GM12878 (cell line): ENCODE measurements around the gene MRGPRF. TPM values are rescaled to one million over a fixed set of nuclear protein-coding genes. Genes with fewer than 3 reads are reported as not detected.

ENCODE experiments used
- ATAC-seq: fragments of 200-7000 bp; cut with Tn5 transposase; 3 replicates; pipeline ENCODE4 v1.9.1; 2020; ENCODE audit warnings: mild to moderate bottlenecking, moderate library complexity
- BruUV-seq: library from RNA; stranded (reverse); fragments of 400-500 nt; replicated peaks from 2 replicates; lab custom pipeline; 2021; lab: Mats Ljungman, UMichigan
- CTCF ChIA-PET: fragments of 300-600 bp; sonication (Branson Sonifier 250); formaldehyde crosslinking; extraction: SDS; loops from one replicate; lab custom pipeline; 2021; ENCODE audit warnings: inconsistent platforms; lab: Yijun Ruan, JAX
- POLR2A ChIA-PET: fragments of 350-600 bp; formaldehyde crosslinking; extraction: SDS; loops from one replicate; lab custom pipeline; 2021; ENCODE audit warnings: inconsistent platforms; lab: Charles Lee
- RAD21 ChIA-PET: fragments of 300-600 bp; sonication (Branson Sonifier 250); formaldehyde crosslinking; loops from one replicate; lab custom pipeline; 2023; ENCODE audit warnings: antibody characterized with exemption; ENCODE audit not compliant: unreplicated experiment; lab: Charles Lee
- SMC1A ChIA-PET: fragments of 300-600 bp; sonication (Branson Sonifier 250); formaldehyde crosslinking; loops from one replicate; lab custom pipeline; 2023; ENCODE audit not compliant: unreplicated experiment, uncharacterized antibody; lab: Charles Lee
- DNase-seq: peaks from one replicate; pipeline ENCODE4 v3.0.0-alpha.2; 2011; ENCODE audit warnings: low read depth, low spot score
- FAIRE-seq: peaks from 3 replicates; lab custom pipeline; 2011; peaks lifted over from hg19 to GRCh38; lab: Jason Lieb, UNC
- H2AFZ ChIP-seq: 2 replicates; pipeline ENCODE4 v1.6.0; 2011; ENCODE audit warnings: low read depth, low read length, control low read depth; ENCODE audit not compliant: control insufficient read depth
- H3K27ac ChIP-seq: 2 replicates; pipeline ENCODE4 v1.5.1; 2011; ENCODE audit warnings: control low read depth; ENCODE audit not compliant: control insufficient read depth, insufficient read depth
- H3K27me3 ChIP-seq, 2 experiments: replicated peaks in 1 of 2; 2 replicates each; pipeline versions ENCODE4 v1.6.0 to v1.6.1; 2011; ENCODE audit warnings: low read length in 1 of 2; ENCODE audit not compliant: control insufficient read depth in 2 of 2, insufficient read depth in 2 of 2
- H3K36me3 ChIP-seq, 2 experiments: 2 replicates each; pipeline ENCODE4 v1.5.1; 2011; ENCODE audit warnings: low read length in 1 of 2; ENCODE audit not compliant: control insufficient read depth in 2 of 2, insufficient read depth in 2 of 2
- H3K4me1 ChIP-seq: 2 replicates; pipeline ENCODE4 v1.6.1; 2011; ENCODE audit warnings: mild to moderate bottlenecking, low read length, moderate library complexity, mixed read lengths; ENCODE audit not compliant: control insufficient read depth, insufficient read depth
- H3K4me2 ChIP-seq: 2 replicates; pipeline ENCODE4 v1.6.0; 2011; ENCODE audit warnings: control low read depth; ENCODE audit not compliant: control insufficient read depth, insufficient read depth
- H3K4me3 ChIP-seq: fragments of 200-600 bp; sonication (generic); 2 replicates; pipeline ENCODE4 v1.5.1; 2016
- H3K79me2 ChIP-seq: 2 replicates; pipeline ENCODE4 v1.6.0; 2011; ENCODE audit warnings: low read length; ENCODE audit not compliant: control insufficient read depth, insufficient read depth
- H3K9ac ChIP-seq: 2 replicates; pipeline ENCODE4 v1.8.0; 2011; ENCODE audit warnings: low read length, control low read depth, mixed read lengths; ENCODE audit not compliant: control insufficient read depth, insufficient read depth
- H3K9me3 ChIP-seq: replicated peaks from 3 replicates; pipeline ENCODE4 v1.5.1; 2011; ENCODE audit warnings: mild to moderate bottlenecking, low read length; ENCODE audit not compliant: control insufficient read depth, insufficient read depth
- H4K20me1 ChIP-seq: 2 replicates; pipeline ENCODE4 v1.6.0; 2011; ENCODE audit not compliant: control insufficient read depth, insufficient read depth
- BRCA1 ChIP-seq: IDR thresholded peaks from 2 replicates; pipeline ENCODE4 v1.6.1; 2011; ENCODE audit warnings: low read depth, low read length, improper control_type of control experiment
- CHD4 ChIP-seq: fragments of 200-600 bp; sonication (generic); IDR thresholded peaks from 2 replicates; pipeline ENCODE4 v1.6.1; 2016; ENCODE audit warnings: mild to moderate bottlenecking
- CREB1 ChIP-seq: IDR thresholded peaks from 2 replicates; pipeline ENCODE4 v1.6.1; 2012; ENCODE audit warnings: low read depth, mild to moderate bottlenecking, inconsistent platforms
- E2F8 ChIP-seq: fragments of 450-650 bp; IDR thresholded peaks from 2 replicates; pipeline ENCODE4 v1.6.1; 2018; ENCODE audit warnings: mild to moderate bottlenecking, low read depth, moderate library complexity; ENCODE audit not compliant: partially characterized antibody
- FOXK2 ChIP-seq: fragments of 450-650 bp; IDR thresholded peaks from 2 replicates; pipeline ENCODE4 v1.6.1; 2017; ENCODE audit warnings: mild to moderate bottlenecking, moderate library complexity
- GABPA ChIP-seq: IDR thresholded peaks from 2 replicates; pipeline ENCODE4 v1.6.1; 2014; ENCODE audit warnings: antibody characterized with exemption, low read depth, mild to moderate bottlenecking, inconsistent platforms
- JUNB ChIP-seq: IDR thresholded peaks from 2 replicates; pipeline ENCODE4 v1.6.1; 2016; ENCODE audit warnings: antibody characterized with exemption, mild to moderate bottlenecking
- MLLT1 ChIP-seq: fragments of 450-650 bp; IDR thresholded peaks from 2 replicates; pipeline ENCODE4 v1.6.1; 2016; ENCODE audit warnings: mild to moderate bottlenecking
- PAX5 ChIP-seq: IDR thresholded peaks from 2 replicates; pipeline ENCODE4 v1.6.1; 2011; ENCODE audit warnings: low read depth, low read length, borderline replicate concordance
- SMARCA5 ChIP-seq: fragments of 450-650 bp; IDR thresholded peaks from 2 replicates; pipeline ENCODE4 v1.6.1; 2017; ENCODE audit warnings: mild to moderate bottlenecking
- SREBF1 ChIP-seq: IDR thresholded peaks from 2 replicates; pipeline ENCODE4 v1.6.1; 2012; ENCODE audit warnings: mild to moderate bottlenecking, low read length
- STAT3 ChIP-seq: IDR thresholded peaks from 2 replicates; pipeline ENCODE4 v1.6.1; 2011; ENCODE audit warnings: low read depth, low read length, improper control_type of control experiment
- USF2 ChIP-seq: IDR thresholded peaks from 2 replicates; pipeline ENCODE4 v1.6.1; 2011; ENCODE audit warnings: low read depth, low read length, improper control_type of control experiment, borderline replicate concordance
- ZBTB33 ChIP-seq: fragments of 450-650 bp; IDR thresholded peaks from 2 replicates; pipeline ENCODE4 v1.6.1; 2017; ENCODE audit warnings: mild to moderate bottlenecking
- ZZZ3 ChIP-seq: IDR thresholded peaks from 2 replicates; pipeline ENCODE4 v1.6.1; 2011; ENCODE audit warnings: low read depth; ENCODE audit not compliant: control insufficient read depth, insufficient read length
- WGBS: methylation state at CpG from one replicate; pipeline ENCODE4 v1.1.6; 2016; ENCODE audit warnings: low lambda C conversion rate; ENCODE audit not compliant: insufficient replicate concordance, insufficient coverage; ENCODE audit errors: missing lambda C conversion rate; 5-methylcytosine and 5-hydroxymethylcytosine counted together
- in situ Hi-C: fragments of 300-500 bp; cut with MboI; formaldehyde crosslinking; loops from 9 replicates; pipeline ENCODE4 v1.14.3; 2018; ENCODE audit warnings: mixed read lengths
- intact Hi-C: fragments of 100-400 bp; cut with micrococcal nuclease; formaldehyde crosslinking; loops from one replicate; pipeline ENCODE4 v1.14.2; 2022; ENCODE audit not compliant: unreplicated experiment
- polyA plus RNA-seq, 11 experiments: library from polyadenylated mRNA; depleted of rRNA in 4 of 11; unstranded in 6 of 11; stranded (reverse) in 5 of 11; fragments of >200 nt; fragmentation: Nextera tagmentation in 4 of 11; fragmentation: Illumina TruSeq in 1 of 11; extraction: Ambion mirVana in 4 of 11; extraction: Trizol in 1 of 11; gene quantifications; 1 replicate in 1 of 11; 2 replicates in 10 of 11; pipeline versions ENCODE4 v1.2.1 to v1.2.3, GENCODE V29; 2011 to 2016; ENCODE audit warnings: inconsistent platforms in 2 of 11, missing spikeins in 2 of 11, low read depth in 1 of 11
- total RNA-seq, 4 experiments: library from RNA; depleted of rRNA in 3 of 4; stranded (reverse); fragments of >200 nt in 3 of 4; fragmentation: Illumina TruSeq in 1 of 4; extraction: Trizol in 1 of 4; gene quantifications; 2 replicates each; pipeline versions ENCODE4 v1.2.1 to v1.2.3, GENCODE V29; 2013 to 2021

MRGPRF gene
- total and polyA plus RNA-seq, 10 of the 15 experiments (the other 5 are each of a cell fraction or from before 2014, with no cell fraction given), result not detected

GRCh38 chr11:69037544-69037943 lies 24.5 kb upstream of the MRGPRF start (continued):
- no peak for TF ChIP-seq SMARCA5
- TF ChIP-seq JUNB, result no peak
- no peak for TF ChIP-seq ZBTB33
- TF ChIP-seq PAX5, result no peak
- no peak for TF ChIP-seq BRCA1
- TF ChIP-seq FOXK2, result no peak
- TF ChIP-seq SREBF1, result no peak
- no peak for TF ChIP-seq USF2
- no peak for TF ChIP-seq CREB1
- TF ChIP-seq CHD4, result no peak

- Histone ChIP-seq H3K4me1 (no peaks in the 10 kb centered on the region), H3K27ac (no peak overlapping the region), H3K27me3 (no peaks in the 10 kb centered on the region; a peak in 2 of 4 replicates), H3K4me2 (no peak overlapping the region), H3K4me3 (no peak overlapping the region), H3K9ac (no peak overlapping the region), H4K20me1 (no peaks in the 10 kb centered on the region), H3K79me2 (no peaks in the 10 kb centered on the region), H3K36me3 (no peaks in the 10 kb centered on the region), H3K9me3 (no peaks in the 10 kb centered on the region), H2AFZ (no peak overlapping the region)
- DNase-seq, result no peak
- in situ Hi-C loops, result no loop called here
- ChIA-PET SMC1A (no interaction called here), CTCF (interaction anchor here (0.7 kb wide), 1 partner anchor 304 kb away, joined by 3 read pairs; no protein-coding TSS in a partner anchor), POLR2A (no interaction called here), RAD21 (no interaction called here)
- ATAC-seq, result no peak
- 61% methylated on average over 18 of the region's 18 CpGs for WGBS
- BruUV-seq, result no TSS peak
- intact Hi-C loops, result no loop called here
- no peak for FAIRE-seq
- TF ChIP-seq GABPA, result no peak
- no peak for TF ChIP-seq E2F8
- no peak for TF ChIP-seq STAT3
- TF ChIP-seq MLLT1, result no peak
- TF ChIP-seq ZZZ3, result no peak
These were observed 24.0 kb upstream of the MRGPRF start for GRCh38 chr11:69037074-69037473.
